Suprapubic skin (tissue), 4 donors: ENCODE results near the gene EML4.

Experiments used
- POLR2A ChIP-seq, 2 donors: fragments of 450-650 bp; IDR thresholded peaks; one replicate each; pipeline ENCODE4 v1.6.1; 2017; ENCODE audit warnings: antibody characterized with exemption in 2 of 2, mild to moderate bottlenecking in 2 of 2, moderate library complexity in 2 of 2
- POLR2AphosphoS5 ChIP-seq, 3 donors: sonication (generic); formaldehyde crosslinking; IDR thresholded peaks; one replicate each; pipeline ENCODE4 v1.6.1; 2017; ENCODE audit warnings: antibody characterized with exemption in 3 of 3
- TF ChIP-seq, protein P1 (sequence below), 2 donors: fragments of 200-600 bp in 1 of 2; fragments of 450-650 bp in 1 of 2; sonication (generic) in 1 of 2; IDR thresholded peaks; one replicate each; pipeline ENCODE4 v1.5.1; 2016 to 2019; ENCODE audit warnings: antibody characterized with exemption in 2 of 2, mild to moderate bottlenecking in 1 of 2, moderate library complexity in 1 of 2

DNA sequence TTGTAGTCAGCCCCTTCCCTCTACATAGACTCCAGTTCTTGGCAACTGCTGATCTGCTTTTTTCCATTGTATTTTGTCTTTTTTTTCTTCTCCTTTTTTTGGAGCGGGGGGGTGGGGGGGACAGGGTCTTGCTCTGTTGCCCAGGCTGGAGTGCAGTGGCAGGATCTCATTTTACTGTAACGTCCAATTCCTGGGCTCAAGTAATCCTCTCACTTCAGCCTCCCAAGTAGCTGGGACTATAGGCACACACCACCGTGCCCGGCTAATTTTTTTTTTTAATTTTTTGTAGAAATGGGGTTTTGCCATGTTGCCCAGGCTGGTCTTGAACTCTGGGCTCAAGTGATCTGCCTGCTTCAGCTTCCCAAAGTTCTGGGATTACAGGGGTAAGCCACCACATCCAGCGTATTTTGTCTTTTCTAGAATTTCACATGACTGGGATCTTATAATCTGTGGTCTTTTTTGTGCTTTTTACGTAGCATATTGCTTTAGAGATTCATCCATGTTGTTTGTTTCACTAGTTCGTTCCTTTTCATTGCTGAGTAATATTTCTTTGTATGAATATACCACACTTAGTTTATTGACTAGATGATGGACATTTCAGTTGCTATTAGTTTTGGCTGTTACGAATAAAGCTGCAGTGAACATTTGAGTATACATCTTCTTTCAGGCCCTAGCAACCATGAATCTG is 17.9 kb downstream of the EML4 start:
- TF ChIP-seq, protein P1, sequence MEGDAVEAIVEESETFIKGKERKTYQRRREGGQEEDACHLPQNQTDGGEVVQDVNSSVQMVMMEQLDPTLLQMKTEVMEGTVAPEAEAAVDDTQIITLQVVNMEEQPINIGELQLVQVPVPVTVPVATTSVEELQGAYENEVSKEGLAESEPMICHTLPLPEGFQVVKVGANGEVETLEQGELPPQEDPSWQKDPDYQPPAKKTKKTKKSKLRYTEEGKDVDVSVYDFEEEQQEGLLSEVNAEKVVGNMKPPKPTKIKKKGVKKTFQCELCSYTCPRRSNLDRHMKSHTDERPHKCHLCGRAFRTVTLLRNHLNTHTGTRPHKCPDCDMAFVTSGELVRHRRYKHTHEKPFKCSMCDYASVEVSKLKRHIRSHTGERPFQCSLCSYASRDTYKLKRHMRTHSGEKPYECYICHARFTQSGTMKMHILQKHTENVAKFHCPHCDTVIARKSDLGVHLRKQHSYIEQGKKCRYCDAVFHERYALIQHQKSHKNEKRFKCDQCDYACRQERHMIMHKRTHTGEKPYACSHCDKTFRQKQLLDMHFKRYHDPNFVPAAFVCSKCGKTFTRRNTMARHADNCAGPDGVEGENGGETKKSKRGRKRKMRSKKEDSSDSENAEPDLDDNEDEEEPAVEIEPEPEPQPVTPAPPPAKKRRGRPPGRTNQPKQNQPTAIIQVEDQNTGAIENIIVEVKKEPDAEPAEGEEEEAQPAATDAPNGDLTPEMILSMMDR (IDR thresholded peaks at IDR 0.05) = no peak
- TF ChIP-seq POLR2A (IDR thresholded peaks at IDR 0.05) (no peak), POLR2AphosphoS5 (IDR thresholded peaks at IDR 0.05) (no peak)
